Middle frontal gyrus (tissue), 1 donor: ENCODE data around the gene NNMT.
"Not testable (repeated sequence)": the region's sequence is repeated elsewhere in the genome, so short reads cannot be mapped to it uniquely, and the experiment has no call there.

ENCODE experiments used
- DNase-seq: peaks from one replicate; pipeline ENCODE4 v3.0.0-alpha.2; 2015; ENCODE audit warnings: low spot score; ENCODE audit errors: extremely low spot score

The NNMT gene

DNA sequence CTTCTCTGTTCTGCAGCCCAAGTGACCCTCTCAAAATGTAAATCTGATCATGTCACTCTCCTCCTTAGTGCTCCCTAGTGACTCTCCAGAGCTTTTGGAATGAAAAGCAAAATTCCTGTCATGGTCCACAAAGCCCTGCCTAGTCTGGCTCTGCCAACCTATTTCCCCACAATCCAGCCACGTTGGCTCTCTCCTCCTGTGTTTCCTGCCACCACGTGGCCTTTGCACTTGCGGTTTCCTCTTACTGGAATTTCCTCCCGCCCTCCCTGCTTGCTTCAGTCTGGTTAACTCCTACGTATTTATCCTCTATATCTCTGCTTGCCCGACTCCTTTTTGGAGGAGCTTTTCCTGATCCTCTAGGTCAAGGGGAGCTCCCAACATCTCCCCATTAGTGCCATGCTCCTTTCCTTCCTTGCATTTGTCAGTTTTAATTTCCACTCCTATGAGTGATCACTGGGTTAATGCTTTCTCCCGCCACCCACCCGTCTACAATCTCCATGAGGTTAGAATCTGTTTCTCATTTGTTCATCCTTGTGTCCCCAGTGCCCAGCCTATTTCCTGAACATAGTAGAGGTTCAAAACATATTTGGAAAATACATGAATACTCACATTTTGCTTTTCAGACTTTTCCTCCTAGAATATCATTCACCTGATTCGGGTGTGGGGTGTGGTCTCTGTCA, 11.5 kb downstream of the NNMT start:
- DNase-seq = no peak

GRCh38 chr11:114308689-114309089, 12.5 kb downstream of the NNMT start:
- DNase-seq = no peak

DNA sequence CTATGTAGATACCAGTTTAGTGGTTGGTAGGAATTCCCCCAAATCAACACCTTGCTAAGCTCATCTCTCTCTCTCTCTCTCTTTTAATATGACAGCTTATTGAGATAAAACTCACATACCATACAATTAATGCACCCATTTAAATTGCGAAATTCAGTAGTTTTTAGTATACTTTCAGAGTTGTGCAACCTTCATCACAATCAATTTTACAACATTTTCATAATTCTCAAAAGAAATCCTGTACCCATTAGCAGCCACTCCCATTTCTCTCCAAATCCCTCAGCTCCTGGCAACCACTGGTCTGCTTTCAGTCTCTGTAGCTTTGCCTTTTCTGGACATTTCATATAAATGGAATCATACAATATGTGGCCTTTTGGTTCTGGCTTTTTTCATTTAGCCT, 13.3 kb downstream of the NNMT start:
- DNase-seq = no peak

DNA sequence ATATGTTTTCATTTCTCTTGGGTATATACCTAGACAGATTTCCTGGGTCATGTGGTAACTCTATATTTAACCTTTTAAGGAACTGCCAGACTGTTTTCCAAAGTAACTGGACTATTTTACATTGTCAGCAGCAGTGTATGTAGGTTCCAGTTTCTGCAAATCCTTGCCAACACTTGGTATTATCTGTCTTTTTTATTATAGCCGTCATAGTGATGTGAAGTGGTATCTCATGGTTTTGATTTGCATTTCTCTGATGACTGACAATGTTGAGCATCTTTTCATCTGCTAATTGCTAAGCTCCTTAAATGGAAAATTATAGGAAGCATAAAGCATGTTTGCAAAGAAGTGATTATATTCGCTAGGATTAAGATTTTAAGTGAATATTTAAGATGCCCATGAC, 13.9 kb downstream of the NNMT start:
- DNase-seq = no peak

DNA sequence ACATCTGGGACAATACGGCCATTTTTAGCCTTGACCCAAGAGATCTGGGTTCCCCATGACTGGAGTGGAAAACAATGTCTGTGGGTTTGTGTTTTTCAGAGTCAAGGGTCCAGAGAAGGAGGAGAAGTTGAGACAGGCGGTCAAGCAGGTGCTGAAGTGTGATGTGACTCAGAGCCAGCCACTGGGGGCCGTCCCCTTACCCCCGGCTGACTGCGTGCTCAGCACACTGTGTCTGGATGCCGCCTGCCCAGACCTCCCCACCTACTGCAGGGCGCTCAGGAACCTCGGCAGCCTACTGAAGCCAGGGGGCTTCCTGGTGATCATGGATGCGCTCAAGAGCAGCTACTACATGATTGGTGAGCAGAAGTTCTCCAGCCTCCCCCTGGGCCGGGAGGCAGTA, 15.7 kb downstream of the NNMT start:
- DNase-seq = no peak

DNA sequence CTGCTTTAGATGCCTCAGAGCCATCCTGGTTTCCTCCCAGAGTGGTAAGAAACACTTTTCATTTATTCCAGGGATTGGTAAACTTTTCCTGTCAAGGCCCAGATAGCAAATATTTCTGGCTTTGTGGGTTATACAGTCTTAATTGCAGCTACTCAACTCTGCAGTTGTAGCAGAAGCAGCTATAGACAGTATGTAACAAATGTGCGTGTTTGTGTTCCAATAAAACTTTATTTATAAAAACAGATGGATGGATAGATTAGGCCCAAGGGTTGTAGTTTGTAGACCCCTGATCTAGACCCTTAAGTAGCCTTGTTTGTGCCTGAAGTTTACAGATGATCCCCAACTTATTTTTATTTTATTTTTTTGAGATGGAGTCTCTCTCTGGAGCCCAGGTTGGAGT, 17.9 kb downstream of the NNMT start:
- no peak for DNase-seq

GRCh38 chr11:114315749-114316368, 19.7 kb downstream of the NNMT start:
- DNase-seq = no peak

GRCh38 chr11:114316980-114317786, 21.0 kb downstream of the NNMT start:
- DNase-seq = no peak

- no peak for DNase-seq
Measured at GRCh38 chr11:114317787-114318137, 21.6 kb downstream of the NNMT start.

GRCh38 chr11:114318361-114318760, 22.2 kb downstream of the NNMT start:
- no peak for DNase-seq

- no peak for DNase-seq
Measured at GRCh38 chr11:114319716-114320328, 23.6 kb downstream of the NNMT start.

DNA sequence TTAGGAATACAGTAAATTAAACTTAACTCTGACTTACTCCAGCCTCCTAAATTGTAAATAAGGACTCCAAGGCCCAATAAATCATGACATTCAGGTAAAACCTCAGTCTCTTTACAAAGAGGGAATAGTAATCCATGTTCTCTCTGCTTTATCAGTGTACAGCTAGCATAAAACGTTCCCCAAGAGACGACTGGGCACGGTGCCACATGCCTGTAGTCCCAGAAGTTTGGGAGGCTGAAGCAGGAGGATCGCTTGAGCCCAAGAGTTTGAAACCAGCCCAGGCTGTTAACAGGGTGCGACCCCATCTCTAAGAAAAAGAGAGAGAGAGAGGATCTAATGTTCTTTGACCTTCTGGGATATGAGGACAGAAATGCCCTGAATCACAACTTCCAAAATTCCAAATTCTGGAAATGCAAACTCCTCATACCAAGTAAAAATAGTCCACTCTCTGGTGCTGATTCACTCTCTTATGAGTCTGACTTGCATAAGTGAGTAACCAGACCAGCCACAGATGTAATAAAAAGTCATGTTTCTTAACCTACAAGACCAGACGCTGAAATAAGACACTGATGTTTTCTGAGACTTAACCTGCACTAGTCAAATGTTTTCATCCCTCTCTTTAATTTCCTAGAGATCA, 25.5 kb downstream of the NNMT start:
- no peak for DNase-seq

DNA sequence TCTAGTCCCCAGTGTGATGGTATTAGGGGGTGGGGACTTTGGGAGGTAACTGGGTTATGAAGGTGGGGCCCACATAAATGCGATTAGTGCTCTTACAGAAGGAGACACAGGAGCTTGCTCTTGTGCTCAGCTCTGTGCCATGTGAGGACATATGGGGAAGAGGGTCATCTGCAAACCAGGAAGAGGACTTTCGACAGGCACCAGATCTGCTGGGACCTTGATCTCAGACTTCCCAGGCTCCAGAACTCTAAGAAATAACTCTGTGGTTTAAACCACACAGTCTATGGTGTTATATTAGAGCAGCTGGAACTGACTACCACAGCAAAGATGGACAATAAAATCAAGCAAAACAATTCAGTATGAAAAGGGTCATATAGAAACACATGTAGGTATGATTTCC, 26.7 kb downstream of the NNMT start:
- no peak for DNase-seq

DNA sequence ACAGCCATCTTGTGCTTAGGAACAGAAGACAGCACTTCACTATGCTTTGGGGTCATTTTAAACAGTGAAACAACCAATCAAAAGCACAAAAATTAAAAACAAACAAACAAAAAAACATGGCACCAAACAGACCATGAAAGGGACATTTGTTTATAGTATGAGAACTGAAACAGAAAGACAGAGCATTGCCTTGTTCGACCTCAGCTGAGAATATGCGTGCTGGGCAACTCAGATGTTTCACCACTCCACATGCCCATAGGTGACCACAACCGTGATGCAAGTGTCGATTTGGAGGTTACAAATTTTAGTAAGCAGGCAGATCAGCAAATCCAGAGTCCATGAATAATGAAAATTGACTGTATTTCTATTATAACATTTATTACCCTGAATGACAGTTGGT, 30.0 kb downstream of the NNMT start:
- no peak for DNase-seq

DNA sequence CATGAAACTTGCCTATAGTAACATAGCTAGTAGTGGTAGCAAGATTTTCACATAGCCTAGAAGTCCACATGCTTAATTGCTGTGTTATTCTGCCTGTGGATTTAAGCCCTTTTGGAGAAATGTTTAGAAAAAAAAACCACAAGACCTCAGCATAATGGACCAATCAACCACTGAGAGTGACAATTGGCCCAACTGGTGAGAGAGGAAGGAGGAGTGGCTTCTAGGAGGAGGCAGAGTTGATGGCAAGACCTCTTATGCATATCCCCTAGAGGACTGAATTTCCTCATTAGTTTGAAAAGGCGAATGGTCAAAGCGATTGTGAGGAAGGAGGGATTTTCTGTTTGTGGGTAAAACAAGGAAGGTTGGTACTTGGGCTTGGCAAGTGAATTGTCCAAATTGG, 30.6 kb downstream of the NNMT start:
- DNase-seq = no peak

- no peak for DNase-seq
Measured at GRCh38 chr11:114330373-114330772, 34.2 kb downstream of the NNMT start.

GRCh38 chr11:114340311-114341131, 44.3 kb downstream of the NNMT start:
- peak; percentile 56 for DNase-seq

DNA sequence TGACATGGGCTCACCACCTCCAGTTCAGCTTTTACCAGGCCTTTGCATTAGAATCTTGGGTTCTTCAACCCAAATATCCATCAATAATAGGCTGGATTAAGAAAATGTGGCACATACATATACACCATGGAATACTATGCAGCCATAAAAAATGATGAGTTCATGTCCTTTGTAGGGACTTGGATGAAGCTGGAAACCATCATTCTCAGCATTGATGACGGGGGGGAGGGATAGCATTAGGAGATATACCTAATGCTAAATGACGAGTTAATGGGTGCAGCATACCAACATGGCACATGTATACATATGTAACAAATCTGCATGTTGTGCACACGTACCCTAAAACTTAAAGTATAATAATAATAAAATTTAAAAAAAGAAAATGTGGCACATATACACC, 45.5 kb downstream of the NNMT start:
- not testable (repeated sequence) for DNase-seq

- DNase-seq = no peak
Measured at GRCh38 chr11:114342476-114342875, 46.3 kb downstream of the NNMT start.

GRCh38 chr11:114343020-114343419, 46.8 kb downstream of the NNMT start:
- DNase-seq = no peak

DNA sequence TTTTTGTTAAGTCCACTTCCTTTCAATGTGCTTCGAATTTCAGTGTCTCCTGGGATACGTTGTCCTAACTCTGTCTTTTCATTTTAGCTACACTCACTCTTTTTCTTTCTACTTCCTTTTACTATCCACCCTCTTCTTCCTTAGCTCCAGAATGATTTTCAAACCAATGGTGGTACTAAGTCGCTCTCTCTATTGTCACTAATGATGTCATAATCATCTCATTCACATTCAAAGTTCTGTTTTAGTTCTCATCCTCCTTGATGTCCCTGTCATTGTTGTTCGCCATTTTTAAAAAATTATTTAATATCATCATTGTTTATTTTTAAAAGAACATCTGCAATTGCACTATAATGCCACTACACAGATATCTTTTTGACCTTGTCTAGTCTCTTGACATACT, 47.3 kb downstream of the NNMT start:
- DNase-seq = no peak
